Fibroblast of lung (primary cell): Measurements from ENCODE around the gene FUBP3.

Source experiments
- CTCF ChIP-seq, 2 donors: IDR thresholded peaks in 1 of 2; conservative IDR thresholded peaks in 1 of 2; 1 replicate in 1 of 2; 2 replicates in 1 of 2; pipeline ENCODE4 v1.5.1; 2011 to 2012; ENCODE audit warnings: low read length in 2 of 2, control low read depth in 1 of 2, inconsistent platforms in 1 of 2, low read depth in 1 of 2, mild to moderate bottlenecking in 1 of 2
- EZH2 ChIP-seq: IDR thresholded peaks from 2 replicates; pipeline ENCODE4 v1.5.1; 2012; ENCODE audit warnings: low read length, control low read depth, mild to moderate bottlenecking; ENCODE audit errors: missing control alignments

- TF ChIP-seq CTCF (conservative IDR thresholded peaks at IDR 0.05 in 1 of 2, IDR thresholded peaks at IDR 0.05 in 1 of 2; ENCODE audit: low read depth in 1 of 2, low read length in 2 of 2) (no peak), EZH2 (no peak)
These were observed 13.6 kb upstream of the FUBP3 start for GRCh38 chr9:130565792-130566191.
